ENCODE results near the gene AKR1C8.
"Not testable (repeated sequence)": the region's sequence is repeated elsewhere in the genome, so short reads cannot be mapped to it uniquely, and the experiment has no call there.

AKR1C8 gene

DNA sequence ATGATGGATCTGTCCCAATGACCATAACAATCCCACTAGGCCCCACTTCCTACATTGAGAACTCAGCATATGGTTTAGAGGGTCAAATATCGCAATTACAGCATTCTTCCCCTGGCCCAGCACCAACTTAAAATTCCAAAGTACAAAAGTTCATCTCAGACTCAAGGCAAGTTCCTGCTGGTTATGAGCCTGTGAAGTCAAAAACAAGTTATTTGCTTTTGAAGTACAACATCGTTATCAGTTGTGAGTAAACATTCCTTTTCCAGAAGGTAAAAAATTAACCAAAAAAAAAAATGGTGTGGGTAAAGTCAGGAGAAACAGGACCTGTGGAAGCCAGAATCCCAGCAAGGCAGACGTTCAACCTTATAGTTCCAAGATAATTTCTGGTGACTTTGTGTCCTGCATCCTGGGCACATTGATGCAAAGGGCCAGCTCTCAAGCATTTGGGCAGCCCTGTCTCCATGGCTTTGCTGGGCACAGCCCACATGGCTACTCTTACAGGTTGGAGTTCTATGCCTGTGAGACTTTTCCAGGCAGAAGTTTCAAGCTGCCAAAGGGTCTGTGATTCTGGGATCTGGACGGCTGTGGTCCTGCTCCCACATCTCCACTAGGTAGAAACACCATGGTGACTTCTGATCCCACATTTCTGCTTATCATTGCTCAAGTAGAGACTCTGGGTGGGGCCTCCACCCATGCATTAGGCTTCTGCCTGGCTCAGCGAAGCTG is 37.5 kb downstream of the AKR1C8 start:
- intact Hi-C loops (cut with DNase I; ENCODE audit: low total_unique reads), result no loop called here
- TF ChIP-seq, protein P1, sequence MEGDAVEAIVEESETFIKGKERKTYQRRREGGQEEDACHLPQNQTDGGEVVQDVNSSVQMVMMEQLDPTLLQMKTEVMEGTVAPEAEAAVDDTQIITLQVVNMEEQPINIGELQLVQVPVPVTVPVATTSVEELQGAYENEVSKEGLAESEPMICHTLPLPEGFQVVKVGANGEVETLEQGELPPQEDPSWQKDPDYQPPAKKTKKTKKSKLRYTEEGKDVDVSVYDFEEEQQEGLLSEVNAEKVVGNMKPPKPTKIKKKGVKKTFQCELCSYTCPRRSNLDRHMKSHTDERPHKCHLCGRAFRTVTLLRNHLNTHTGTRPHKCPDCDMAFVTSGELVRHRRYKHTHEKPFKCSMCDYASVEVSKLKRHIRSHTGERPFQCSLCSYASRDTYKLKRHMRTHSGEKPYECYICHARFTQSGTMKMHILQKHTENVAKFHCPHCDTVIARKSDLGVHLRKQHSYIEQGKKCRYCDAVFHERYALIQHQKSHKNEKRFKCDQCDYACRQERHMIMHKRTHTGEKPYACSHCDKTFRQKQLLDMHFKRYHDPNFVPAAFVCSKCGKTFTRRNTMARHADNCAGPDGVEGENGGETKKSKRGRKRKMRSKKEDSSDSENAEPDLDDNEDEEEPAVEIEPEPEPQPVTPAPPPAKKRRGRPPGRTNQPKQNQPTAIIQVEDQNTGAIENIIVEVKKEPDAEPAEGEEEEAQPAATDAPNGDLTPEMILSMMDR (IDR thresholded peaks at IDR 0.05), result no peak
- Histone ChIP-seq H3K4me1 (no peaks in the 10 kb centered on the region), H3K9me3 (no peaks in the 10 kb centered on the region), H3K27me3 (no peaks in the 10 kb centered on the region), H3K4me3 (no peak overlapping the region), H3K36me3 (no peaks in the 10 kb centered on the region), H3K27ac (no peak overlapping the region)
- DNase-seq, result no peak

DNA sequence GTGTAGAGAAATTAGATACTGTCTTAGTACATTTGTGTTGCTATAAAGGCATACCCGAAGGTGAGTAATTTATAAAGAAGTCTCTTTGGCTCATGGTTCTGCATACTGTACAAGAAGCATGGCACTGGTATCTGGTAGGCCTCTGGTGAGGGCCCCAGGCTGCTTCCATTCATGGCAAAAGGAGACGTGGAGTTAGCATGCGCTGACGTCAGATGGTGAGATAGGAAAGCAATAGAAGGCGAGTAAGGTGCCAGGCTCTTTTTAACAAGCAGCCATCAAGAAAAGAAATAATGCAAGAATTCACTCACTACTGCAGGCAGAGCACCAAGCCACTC is 38.1 kb downstream of the AKR1C8 start:
- Histone ChIP-seq H3K27ac (no peak overlapping the region), H3K9me3 (no peaks in the 10 kb centered on the region), H3K36me3 (no peaks in the 10 kb centered on the region), H3K4me3 (no peak overlapping the region), H3K27me3 (no peaks in the 10 kb centered on the region), H3K4me1 (no peaks in the 10 kb centered on the region)
- intact Hi-C loops (cut with DNase I; ENCODE audit: low total_unique reads), result no loop called here
- TF ChIP-seq, protein P1 (IDR thresholded peaks at IDR 0.05), result no peak
- no peak for DNase-seq

- DNase-seq, result no peak
- TF ChIP-seq, protein P1 (IDR thresholded peaks at IDR 0.05), result no peak
- Histone ChIP-seq H3K4me1 (no peaks in the 10 kb centered on the region), H3K27ac (no peak overlapping the region), H3K9me3 (peaks cover 0 to 5% (median 0%) of the 10 kb centered on the region in 3 donors), H3K27me3 (no peaks in the 10 kb centered on the region), H3K36me3 (no peaks in the 10 kb centered on the region), H3K4me3 (no peak overlapping the region)
- intact Hi-C loops (cut with DNase I; ENCODE audit: low total_unique reads), result no loop called here
Measured at GRCh38 chr10:5143137-5143536, 41.8 kb downstream of the AKR1C8 start.

DNA sequence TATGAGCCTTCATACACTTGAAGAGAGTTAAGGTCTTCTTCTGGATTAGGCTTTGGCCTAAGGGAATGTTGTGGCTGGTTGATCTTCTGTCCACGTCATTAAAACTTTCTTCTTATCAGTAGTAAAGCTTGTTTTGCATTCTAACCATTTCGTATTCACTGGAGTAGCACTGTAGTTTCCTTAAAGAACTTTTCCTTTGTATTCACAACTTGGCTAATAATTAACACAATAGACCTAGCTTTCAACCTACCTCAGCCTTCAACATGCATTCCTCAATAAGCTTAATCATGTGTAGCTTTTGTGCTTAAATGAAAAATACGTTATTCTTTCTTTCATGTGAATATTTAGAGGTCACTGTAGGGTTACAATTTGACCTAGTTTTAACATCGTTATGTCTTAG is 42.8 kb downstream of the AKR1C8 start:
- TF ChIP-seq, protein P1 (IDR thresholded peaks at IDR 0.05), result no peak
- H3K27ac ChIP-seq, result no peak overlapping the region
- H3K9me3 ChIP-seq, result peaks cover 0 to 12% (median 0%) of the 10 kb centered on the region in 3 donors
- no peaks in the 10 kb centered on the region for H3K36me3 ChIP-seq
- intact Hi-C loops (cut with DNase I; ENCODE audit: low total_unique reads), result no loop called here
- no peak for DNase-seq
- H3K4me1 ChIP-seq, result no peaks in the 10 kb centered on the region
- no peak overlapping the region for H3K4me3 ChIP-seq
- no peaks in the 10 kb centered on the region for H3K27me3 ChIP-seq

DNA sequence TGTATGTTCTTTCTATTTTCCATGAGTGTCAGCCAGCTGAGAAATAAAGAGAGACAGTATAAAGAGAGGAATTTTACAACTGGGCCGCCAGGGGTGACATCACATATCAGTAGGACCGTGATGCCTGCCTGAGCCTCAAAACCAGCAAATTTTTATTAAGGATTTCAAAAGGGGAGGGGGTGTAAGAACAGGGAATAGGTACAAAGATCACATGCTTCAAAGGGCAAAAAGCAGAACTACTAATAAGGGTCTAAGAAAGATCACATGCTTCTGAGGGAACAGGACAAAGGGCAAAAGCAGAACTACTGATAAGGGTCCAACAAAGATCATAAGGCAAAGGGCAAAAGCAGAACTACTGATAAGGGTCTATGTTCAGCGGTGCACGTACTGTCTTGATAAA is 47.3 kb downstream of the AKR1C8 start:
- H3K4me3 ChIP-seq; H3K4me1 ChIP-seq; H3K27me3 ChIP-seq; intact Hi-C loops (cut with DNase I; ENCODE audit: low total_unique reads); H3K27ac ChIP-seq; DNase-seq; H3K36me3 ChIP-seq: not testable (repeated sequence)
- peaks cover 0 to 22% (median 6%) of the 10 kb centered on the region in 3 donors for H3K9me3 ChIP-seq

GRCh38 chr10:5136468-5137087 is 48.4 kb downstream of the AKR1C8 start:
- Histone ChIP-seq H3K36me3 (no peaks in the 10 kb centered on the region), H3K9me3 (peaks cover 0 to 22% (median 6%) of the 10 kb centered on the region in 3 donors), H3K27me3 (no peaks in the 10 kb centered on the region), H3K4me1 (no peaks in the 10 kb centered on the region), H3K4me3 (no peak overlapping the region), H3K27ac (no peak overlapping the region)
- TF ChIP-seq, protein P1 (IDR thresholded peaks at IDR 0.05), result no peak
- no peak for DNase-seq
- intact Hi-C loops (cut with DNase I; ENCODE audit: low total_unique reads), result no loop called here

All from tibial artery (tissue), 4 donors.